Stomach (tissue), 9 donors: ENCODE data around the gene FUT8. TPM values are rescaled to one million over a fixed set of nuclear protein-coding genes. Genes with fewer than 3 reads are reported as not detected.

Experiments used
- DNase-seq, 2 donors: peaks; one replicate each; pipeline versions ENCODE4 v3.0.0 to v3.0.0-alpha.2; 2013 to 2019
- H3K27ac ChIP-seq, 5 donors: fragments of 200-600 bp in 4 of 5; sonication (generic) in 4 of 5; one replicate each; pipeline ENCODE4 v1.5.1; 2013 to 2019; ENCODE audit warnings: mild to moderate bottlenecking in 1 of 5, moderate library complexity in 1 of 5
- H3K27me3 ChIP-seq, 3 donors: fragments of 200-600 bp; sonication (generic); one replicate each; pipeline ENCODE4 v1.5.1; 2017 to 2019; ENCODE audit warnings: mixed run types in 1 of 3
- H3K36me3 ChIP-seq, 4 donors: fragments of 200-600 bp; sonication (generic); 1 replicate in 3 of 4; 2 replicates in 1 of 4; pipeline ENCODE4 v1.5.1; 2016 to 2019
- H3K4me1 ChIP-seq, 4 donors: fragments of 200-600 bp; sonication (generic); one replicate each; pipeline ENCODE4 v1.5.1; 2016 to 2019
- H3K4me3 ChIP-seq, 4 donors: fragments of 200-600 bp; sonication (generic) in 3 of 4; one replicate each; pipeline ENCODE4 v1.5.1; 2016 to 2019; ENCODE audit warnings: mild to moderate bottlenecking in 1 of 4
- H3K9me3 ChIP-seq, 4 donors: fragments of 200-600 bp; sonication (generic); one replicate each; pipeline ENCODE4 v1.5.1; 2016 to 2019
- EP300 ChIP-seq: sonication (generic); formaldehyde crosslinking; IDR thresholded peaks from one replicate; pipeline ENCODE4 v1.6.1; 2017; ENCODE audit warnings: antibody characterized with exemption
- POLR2A ChIP-seq, 4 donors: fragments of 450-650 bp; IDR thresholded peaks; one replicate each; pipeline ENCODE4 v1.6.1; 2016; ENCODE audit warnings: antibody characterized with exemption in 4 of 4, control low read depth in 2 of 4, mild to moderate bottlenecking in 1 of 4, moderate library complexity in 1 of 4
- POLR2AphosphoS5 ChIP-seq, 3 donors: sonication (generic); formaldehyde crosslinking; IDR thresholded peaks; one replicate each; pipeline ENCODE4 v1.6.1; 2016; ENCODE audit warnings: antibody characterized with exemption in 3 of 3
- WGBS, 5 donors: extraction: QIAGEN DNeasy Blood & Tissue Kit in 3 of 5; methylation state at CpG; one replicate each; pipeline versions ENCODE4 v1.1.5 to v1.1.7; 2013 to 2018; 5-methylcytosine and 5-hydroxymethylcytosine counted together
- intact Hi-C: fragments of 100-400 bp; cut with DNase I; formaldehyde crosslinking; loops from one replicate; pipeline ENCODE4 v1.15.1; 2023; ENCODE audit warnings: low total_unique reads
- polyA plus RNA-seq, 3 donors: library from polyadenylated mRNA; stranded (reverse); fragments of 200-250 nt; gene quantifications; one replicate each; pipeline ENCODE4 v1.2.3, GENCODE V29; 2013
- total RNA-seq, 5 donors: library from RNA; depleted of rRNA; stranded (reverse); fragments of >200 nt; gene quantifications; one replicate each; pipeline versions ENCODE4 v1.1.0 to v1.2.3, GENCODE V29; 2014 to 2016
- TF ChIP-seq, protein P1 (sequence below), 7 experiments: fragments of 450-650 bp in 4 of 7; fragments of 200-600 bp in 3 of 7; sonication (generic) in 3 of 7; IDR thresholded peaks; one replicate each; pipeline ENCODE4 v1.5.1; 2016 to 2019; ENCODE audit warnings: antibody characterized with exemption in 7 of 7, control low read depth in 2 of 7, mild to moderate bottlenecking in 1 of 7
- donor health status: healthy with polysubstance abuse.
- donor health status: Bipolar disorder and iron deficiency.
- donor health status: healthy.

Gene FUT8
- total and polyA plus RNA-seq, 8 donors, result 17.4 to 175 (median 36.7) TPM

DNA sequence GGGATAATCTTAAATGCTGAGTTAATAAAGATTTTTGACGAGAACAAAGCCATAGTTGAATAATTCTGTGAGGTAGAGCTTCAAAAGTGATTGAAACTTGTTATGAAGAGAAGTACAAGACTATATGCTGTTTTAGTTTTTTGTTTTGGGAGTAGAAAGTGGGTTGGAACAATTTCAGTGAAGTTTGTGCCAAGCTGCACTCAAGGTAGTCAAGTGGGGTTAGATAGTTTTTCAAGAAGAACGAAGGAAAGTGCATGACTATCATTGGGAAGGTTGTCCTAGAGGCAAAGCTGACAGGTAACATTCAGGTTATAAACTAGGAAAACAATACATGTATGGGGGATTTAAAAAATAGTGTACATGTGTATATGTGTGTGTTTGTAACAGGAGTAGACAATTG, 16.2 kb downstream of the FUT8 start:
- Histone ChIP-seq H3K27me3 (no peaks in the 10 kb centered on the region), H3K4me1 (peaks cover 5 to 50% (median 25%) of the 10 kb centered on the region in 4 donors), H3K9me3 (no peaks in the 10 kb centered on the region), H3K4me3 (no peak overlapping the region), H3K36me3 (no peaks in the 10 kb centered on the region), H3K27ac (no peak overlapping the region)
- WGBS, 5 donors, result 78 to 95% (median 89%) methylated on average over 2 of the region's 2 CpGs
- intact Hi-C loops, result no loop called here
- TF ChIP-seq POLR2A (IDR thresholded peaks at IDR 0.05) (no peak), EP300 (no peak), POLR2AphosphoS5 (IDR thresholded peaks at IDR 0.05) (no peak)
- TF ChIP-seq, protein P1, sequence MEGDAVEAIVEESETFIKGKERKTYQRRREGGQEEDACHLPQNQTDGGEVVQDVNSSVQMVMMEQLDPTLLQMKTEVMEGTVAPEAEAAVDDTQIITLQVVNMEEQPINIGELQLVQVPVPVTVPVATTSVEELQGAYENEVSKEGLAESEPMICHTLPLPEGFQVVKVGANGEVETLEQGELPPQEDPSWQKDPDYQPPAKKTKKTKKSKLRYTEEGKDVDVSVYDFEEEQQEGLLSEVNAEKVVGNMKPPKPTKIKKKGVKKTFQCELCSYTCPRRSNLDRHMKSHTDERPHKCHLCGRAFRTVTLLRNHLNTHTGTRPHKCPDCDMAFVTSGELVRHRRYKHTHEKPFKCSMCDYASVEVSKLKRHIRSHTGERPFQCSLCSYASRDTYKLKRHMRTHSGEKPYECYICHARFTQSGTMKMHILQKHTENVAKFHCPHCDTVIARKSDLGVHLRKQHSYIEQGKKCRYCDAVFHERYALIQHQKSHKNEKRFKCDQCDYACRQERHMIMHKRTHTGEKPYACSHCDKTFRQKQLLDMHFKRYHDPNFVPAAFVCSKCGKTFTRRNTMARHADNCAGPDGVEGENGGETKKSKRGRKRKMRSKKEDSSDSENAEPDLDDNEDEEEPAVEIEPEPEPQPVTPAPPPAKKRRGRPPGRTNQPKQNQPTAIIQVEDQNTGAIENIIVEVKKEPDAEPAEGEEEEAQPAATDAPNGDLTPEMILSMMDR (IDR thresholded peaks at IDR 0.05), result no peak
- no peak for DNase-seq

DNA sequence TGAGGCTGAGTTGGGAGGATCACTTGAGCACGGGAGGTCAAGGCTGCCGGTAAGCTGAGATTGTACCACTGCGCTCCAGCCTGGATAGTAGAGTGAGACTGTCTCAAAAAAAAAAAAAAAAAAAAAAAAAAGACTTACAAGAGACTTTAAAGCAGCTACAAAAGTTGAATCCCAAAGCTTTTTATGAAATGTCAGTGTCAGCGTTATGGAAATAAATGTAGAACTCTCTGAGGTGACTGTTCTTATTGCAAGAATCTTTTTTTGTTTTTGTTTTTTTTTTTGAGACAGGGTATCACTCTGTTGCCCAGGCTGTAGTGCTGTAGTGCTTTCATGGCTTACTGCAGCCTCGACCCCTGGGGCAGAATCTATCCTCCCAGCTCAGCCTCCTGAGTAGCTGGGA, 17.2 kb downstream of the FUT8 start:
- TF ChIP-seq, protein P1 (IDR thresholded peaks at IDR 0.05), result no peak
- TF ChIP-seq POLR2A (IDR thresholded peaks at IDR 0.05), result no peak
- no peak for TF ChIP-seq EP300
- TF ChIP-seq POLR2AphosphoS5 (IDR thresholded peaks at IDR 0.05), result no peak
- WGBS, 5 donors, result 95 to 98% (median 96%) methylated on average over 5 of the region's 5 CpGs
- no peak overlapping the region for H3K4me3 ChIP-seq
- no peak overlapping the region for H3K27ac ChIP-seq
- peaks cover 5 to 61% (median 30%) of the 10 kb centered on the region in 4 donors for H3K4me1 ChIP-seq
- H3K9me3 ChIP-seq, result no peaks in the 10 kb centered on the region
- peaks cover 0 to under 1% (median 0%) of the 10 kb centered on the region in 4 donors for H3K36me3 ChIP-seq
- no peak for DNase-seq
- H3K27me3 ChIP-seq, result no peaks in the 10 kb centered on the region
- intact Hi-C loops, result no loop called here

DNA sequence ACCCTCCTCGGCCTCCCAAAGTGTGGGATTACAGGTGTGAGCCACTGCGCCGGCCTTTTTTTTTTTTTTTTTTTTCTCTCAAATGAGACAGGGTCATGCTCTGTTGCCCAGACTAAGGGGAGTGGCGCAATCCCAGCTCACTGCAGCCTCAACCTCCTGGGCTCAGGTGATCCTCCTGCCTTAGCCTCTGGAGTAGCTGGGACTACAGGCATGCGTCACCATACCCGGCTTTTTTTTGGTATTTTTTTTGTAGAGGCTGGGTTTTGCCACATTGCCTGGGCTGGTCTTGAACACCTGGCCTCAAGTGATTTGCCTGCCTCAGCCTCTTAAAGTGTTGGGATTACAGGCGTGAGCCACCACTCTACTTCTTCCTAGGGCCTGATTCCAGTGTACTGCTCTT, 18.7 kb downstream of the FUT8 start:
- H3K4me1 ChIP-seq, result peaks cover 5 to 53% (median 27%) of the 10 kb centered on the region in 4 donors
- H3K36me3 ChIP-seq, result peaks cover 0 to 12% (median 5%) of the 10 kb centered on the region in 4 donors
- intact Hi-C loops, result no loop called here
- DNase-seq, result no peak
- no peak overlapping the region for H3K27ac ChIP-seq
- H3K4me3 ChIP-seq, result no peak overlapping the region
- H3K27me3 ChIP-seq, result no peaks in the 10 kb centered on the region
- H3K9me3 ChIP-seq, result peaks cover 0 to 4% (median 2%) of the 10 kb centered on the region in 4 donors
- WGBS, 5 donors, result 95 to 98% (median 97%) methylated on average over 6 to 7 of the region's 7 CpGs
- TF ChIP-seq, protein P1 (IDR thresholded peaks at IDR 0.05), result no peak
- TF ChIP-seq POLR2A (IDR thresholded peaks at IDR 0.05) (no peak), POLR2AphosphoS5 (IDR thresholded peaks at IDR 0.05) (no peak), EP300 (no peak)

DNA sequence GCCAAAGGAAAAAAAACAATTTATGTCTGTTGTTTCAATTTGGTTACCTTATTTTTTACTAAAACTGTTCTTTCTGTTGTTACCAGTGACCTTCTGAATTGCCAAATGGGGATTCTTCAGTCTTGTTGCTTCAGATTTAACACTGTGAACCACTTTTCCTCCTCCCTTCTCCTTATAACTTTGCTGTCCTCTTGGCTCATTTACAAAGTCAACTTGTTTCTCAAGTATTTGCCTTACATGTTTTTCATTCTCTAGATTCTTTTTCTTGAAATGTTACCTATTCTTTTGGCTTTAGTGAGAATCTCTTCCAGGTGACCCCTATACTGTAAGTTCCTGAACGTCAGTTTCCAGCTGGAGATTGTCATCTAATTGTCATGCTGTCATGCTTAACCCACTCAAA, 19.4 kb downstream of the FUT8 start:
- peaks cover 0 to 13% (median 5%) of the 10 kb centered on the region in 4 donors for H3K36me3 ChIP-seq
- TF ChIP-seq, protein P1 (IDR thresholded peaks at IDR 0.05), result no peak
- TF ChIP-seq POLR2AphosphoS5 (IDR thresholded peaks at IDR 0.05) (no peak), POLR2A (IDR thresholded peaks at IDR 0.05) (no peak), EP300 (no peak)
- H3K27ac ChIP-seq, result no peak overlapping the region
- no peak for DNase-seq
- H3K9me3 ChIP-seq, result peaks cover 0 to 4% (median 2%) of the 10 kb centered on the region in 4 donors
- no peak overlapping the region for H3K4me3 ChIP-seq
- no peaks in the 10 kb centered on the region for H3K27me3 ChIP-seq
- intact Hi-C loops, result no loop called here
- 40 to 63% (median 51%) methylated on average over 1 of the region's 1 CpG for WGBS, 5 donors
- peaks cover 5 to 57% (median 30%) of the 10 kb centered on the region in 4 donors for H3K4me1 ChIP-seq
